Astrocyte (in vitro differentiated cells and primary cell): ENCODE data around the gene PLCB4. TPM values are rescaled to one million over a fixed set of nuclear protein-coding genes. Genes with fewer than 3 reads are reported as not detected.

Experiments used
- DNase-seq: peaks from one replicate; pipeline ENCODE4 v3.0.0-alpha.2; 2010; ENCODE audit warnings: low read depth
- FAIRE-seq: peaks from 2 replicates; lab custom pipeline; 2011; peaks lifted over from hg19 to GRCh38; lab: Jason Lieb, UNC
- H2AFZ ChIP-seq: 2 replicates; pipeline ENCODE4 v1.6.0; 2012; ENCODE audit warnings: low read depth, low read length, inconsistent platforms
- H3K27ac ChIP-seq: 2 replicates; pipeline ENCODE4 v1.5.1; 2011; ENCODE audit warnings: low read depth, low read length, inconsistent platforms
- H3K27me3 ChIP-seq: 2 replicates; pipeline ENCODE4 v1.6.0; 2011; ENCODE audit warnings: low read length, inconsistent platforms; ENCODE audit not compliant: insufficient read depth
- H3K36me3 ChIP-seq: 2 replicates; pipeline ENCODE4 v1.5.1; 2011; ENCODE audit warnings: low read length, inconsistent platforms; ENCODE audit not compliant: insufficient read depth
- H3K4me1 ChIP-seq: 2 replicates; pipeline ENCODE4 v1.5.1; 2011; ENCODE audit warnings: low read length, inconsistent platforms; ENCODE audit not compliant: insufficient read depth
- H3K4me2 ChIP-seq: 2 replicates; pipeline ENCODE4 v1.6.0; 2012; ENCODE audit warnings: low read length, inconsistent platforms
- H3K4me3 ChIP-seq: 2 replicates; pipeline ENCODE4 v1.5.1; 2011; ENCODE audit warnings: low read depth, mild to moderate bottlenecking, low read length, inconsistent platforms; ENCODE audit not compliant: insufficient read depth
- H3K79me2 ChIP-seq: 2 replicates; pipeline ENCODE4 v1.6.0; 2012; ENCODE audit warnings: mild to moderate bottlenecking, low read length, inconsistent platforms; ENCODE audit not compliant: insufficient read depth
- H3K9ac ChIP-seq: 2 replicates; pipeline ENCODE4 v1.6.0; 2012; ENCODE audit warnings: mild to moderate bottlenecking, low read length, inconsistent platforms
- H3K9me3 ChIP-seq: 2 replicates; pipeline ENCODE4 v1.5.1; 2012; ENCODE audit warnings: low read depth, mild to moderate bottlenecking, low read length, inconsistent platforms; ENCODE audit not compliant: insufficient read depth
- H4K20me1 ChIP-seq: 2 replicates; pipeline ENCODE4 v1.6.0; 2012; ENCODE audit warnings: low read length, inconsistent platforms; ENCODE audit not compliant: insufficient read depth
- H3K27ac Mint-ChIP-seq: one replicate; pipeline ENCODE4 v1.8.0; 2021; ENCODE audit warnings: mild to moderate bottlenecking, mixed read lengths; ENCODE audit not compliant: unreplicated experiment
- H3K27me3 Mint-ChIP-seq: one replicate; pipeline ENCODE4 v1.8.0; 2021; ENCODE audit warnings: low read depth, mixed read lengths; ENCODE audit not compliant: unreplicated experiment
- H3K36me3 Mint-ChIP-seq: one replicate; pipeline ENCODE4 v1.8.0; 2021; ENCODE audit warnings: low read depth, mixed read lengths; ENCODE audit not compliant: unreplicated experiment
- H3K4me1 Mint-ChIP-seq: one replicate; pipeline ENCODE4 v1.8.0; 2021; ENCODE audit warnings: low read depth, mixed read lengths; ENCODE audit not compliant: unreplicated experiment
- H3K4me3 Mint-ChIP-seq: one replicate; pipeline ENCODE4 v1.8.0; 2021; ENCODE audit warnings: mild to moderate bottlenecking, moderate library complexity, mixed read lengths; ENCODE audit not compliant: unreplicated experiment
- H3K9me3 Mint-ChIP-seq: one replicate; pipeline ENCODE4 v1.8.0; 2021; ENCODE audit warnings: mild to moderate bottlenecking, mixed read lengths; ENCODE audit not compliant: unreplicated experiment
- EZH2 ChIP-seq: IDR thresholded peaks from 2 replicates; pipeline ENCODE4 v1.6.1; 2012; ENCODE audit warnings: mild to moderate bottlenecking, low read length, inconsistent platforms; ENCODE audit not compliant: insufficient read depth
- total RNA-seq: library from RNA; stranded (reverse); gene quantifications from 2 replicates; pipeline ENCODE4 v1.2.1, GENCODE V29; 2021
- TF ChIP-seq, protein P1 (sequence below): IDR thresholded peaks from 2 replicates; pipeline ENCODE4 v1.5.1; 2011; ENCODE audit warnings: low read depth, mild to moderate bottlenecking, inconsistent platforms, low read length, moderate library complexity; ENCODE audit not compliant: insufficient read depth

PLCB4 gene
- total RNA-seq, 1 donor from 2014 or later = 58.2 TPM

DNA sequence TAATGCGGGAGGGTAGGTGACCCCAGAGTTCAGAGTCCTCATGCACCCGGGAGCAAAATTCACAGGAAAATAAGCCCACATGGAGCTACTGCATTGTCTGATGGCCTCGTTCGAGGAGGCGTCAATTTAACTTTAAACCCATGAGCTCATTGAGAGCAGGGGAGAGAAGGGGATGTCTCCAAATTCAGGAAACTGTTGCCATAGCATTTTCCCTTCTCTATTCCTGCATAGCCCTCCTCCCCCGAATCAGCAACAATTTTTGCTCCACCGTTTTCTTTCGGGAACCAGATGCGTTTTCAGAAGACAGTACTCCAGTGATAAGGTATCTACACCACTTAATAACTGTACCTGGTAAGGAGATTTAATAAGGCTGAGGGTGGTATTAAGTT lies 445.2 kb downstream of the PLCB4 start:
- Histone ChIP-seq H3K27me3 (peaks cover 58% of the 10 kb centered on the region), H3K4me3 (no peak overlapping the region), H2AFZ (no peak overlapping the region), H3K9ac (no peak overlapping the region), H3K79me2 (no peaks in the 10 kb centered on the region), H4K20me1 (no peaks in the 10 kb centered on the region), H3K4me1 (peaks cover 3% of the 10 kb centered on the region), H3K27ac (no peak overlapping the region), H3K9me3 (no peaks in the 10 kb centered on the region), H3K4me2 (peak overlapping the region; percentile 76), H3K36me3 (no peaks in the 10 kb centered on the region)
- H3K27me3 Mint-ChIP-seq = peaks cover 51% of the 10 kb centered on the region
- no peaks in the 10 kb centered on the region for H3K36me3 Mint-ChIP-seq
- no peak for DNase-seq
- TF ChIP-seq, protein P1, sequence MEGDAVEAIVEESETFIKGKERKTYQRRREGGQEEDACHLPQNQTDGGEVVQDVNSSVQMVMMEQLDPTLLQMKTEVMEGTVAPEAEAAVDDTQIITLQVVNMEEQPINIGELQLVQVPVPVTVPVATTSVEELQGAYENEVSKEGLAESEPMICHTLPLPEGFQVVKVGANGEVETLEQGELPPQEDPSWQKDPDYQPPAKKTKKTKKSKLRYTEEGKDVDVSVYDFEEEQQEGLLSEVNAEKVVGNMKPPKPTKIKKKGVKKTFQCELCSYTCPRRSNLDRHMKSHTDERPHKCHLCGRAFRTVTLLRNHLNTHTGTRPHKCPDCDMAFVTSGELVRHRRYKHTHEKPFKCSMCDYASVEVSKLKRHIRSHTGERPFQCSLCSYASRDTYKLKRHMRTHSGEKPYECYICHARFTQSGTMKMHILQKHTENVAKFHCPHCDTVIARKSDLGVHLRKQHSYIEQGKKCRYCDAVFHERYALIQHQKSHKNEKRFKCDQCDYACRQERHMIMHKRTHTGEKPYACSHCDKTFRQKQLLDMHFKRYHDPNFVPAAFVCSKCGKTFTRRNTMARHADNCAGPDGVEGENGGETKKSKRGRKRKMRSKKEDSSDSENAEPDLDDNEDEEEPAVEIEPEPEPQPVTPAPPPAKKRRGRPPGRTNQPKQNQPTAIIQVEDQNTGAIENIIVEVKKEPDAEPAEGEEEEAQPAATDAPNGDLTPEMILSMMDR = no peak
- no peak for TF ChIP-seq EZH2
- H3K4me3 Mint-ChIP-seq = peak overlapping the region; percentile 79
- peaks cover 8% of the 10 kb centered on the region for H3K4me1 Mint-ChIP-seq
- no peak overlapping the region for H3K27ac Mint-ChIP-seq
- peaks cover 3% of the 10 kb centered on the region for H3K9me3 Mint-ChIP-seq
- FAIRE-seq = no peak

DNA sequence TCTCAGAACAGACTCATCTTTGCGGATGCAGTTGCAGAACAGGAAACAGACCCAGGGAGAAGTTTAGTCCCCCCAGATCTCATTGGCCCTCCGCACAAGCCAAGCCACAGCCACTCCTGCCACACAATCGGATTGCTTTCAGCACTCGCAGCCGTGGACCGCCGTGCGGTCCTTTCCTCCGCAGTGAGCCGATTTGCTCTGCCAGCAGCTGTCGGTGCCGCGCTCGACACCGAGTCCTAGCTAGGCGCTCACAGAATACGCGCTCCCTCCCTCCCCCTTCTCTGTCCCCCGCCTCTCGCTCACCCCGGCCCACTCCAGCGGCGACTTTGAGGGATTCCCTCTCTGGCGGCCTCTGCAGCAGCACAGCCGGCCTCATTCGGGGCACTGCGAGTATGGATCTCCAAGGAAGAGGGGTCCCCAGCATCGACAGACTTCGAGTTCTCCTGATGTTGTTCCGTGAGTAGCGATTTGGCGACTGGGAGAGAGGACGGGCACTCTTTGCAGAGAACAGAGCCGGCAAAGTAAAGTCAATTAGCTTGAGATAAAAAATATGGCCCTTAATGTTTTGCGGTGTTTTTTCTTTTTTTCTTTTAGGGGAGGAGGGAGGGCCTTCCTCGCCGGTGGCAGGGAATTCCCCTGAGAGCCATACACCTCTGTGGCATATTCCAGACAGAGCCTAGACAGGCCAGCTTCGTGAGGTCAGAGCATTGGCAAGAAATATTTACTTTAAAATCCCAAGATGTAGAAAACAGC lies 445.8 kb downstream of the PLCB4 start, which contains the start of gene LAMP5:
Gene LAMP5 (plus strand): TSS at position 130 of the 753 bp plus-strand sequence. CDS start 263 bp downstream, at position 393.
- no peaks in the 10 kb centered on the region for H4K20me1 ChIP-seq
- H3K4me3 Mint-ChIP-seq = peak within 1 kb of the TSS; percentile 79
- H3K36me3 ChIP-seq = no peaks in the 10 kb centered on the region
- no peak within 1 kb of the TSS for H3K27ac ChIP-seq
- no peaks in the 10 kb centered on the region for H3K36me3 Mint-ChIP-seq
- no peak within 1 kb of the TSS for H2AFZ ChIP-seq
- no peak within 1 kb of the TSS for H3K27ac Mint-ChIP-seq
- FAIRE-seq = no peak
- H3K4me2 ChIP-seq = peak within 1 kb of the TSS; percentile 76
- H3K9ac ChIP-seq = no peak within 1 kb of the TSS
- H3K9me3 Mint-ChIP-seq = peaks cover 3% of the 10 kb centered on the region
- H3K4me1 Mint-ChIP-seq = peaks cover 8% of the 10 kb centered on the region
- TF ChIP-seq EZH2 = peak; percentile 64
- TF ChIP-seq, protein P1 = no peak
- DNase-seq = peak; percentile 17
- no peaks in the 10 kb centered on the region for H3K79me2 ChIP-seq
- H3K9me3 ChIP-seq = no peaks in the 10 kb centered on the region
- peak within 1 kb of the TSS; percentile 34 for H3K4me3 ChIP-seq
- H3K27me3 Mint-ChIP-seq = peaks cover 47% of the 10 kb centered on the region
- peaks cover 3% of the 10 kb centered on the region for H3K4me1 ChIP-seq
- H3K27me3 ChIP-seq = peaks cover 54% of the 10 kb centered on the region

DNA sequence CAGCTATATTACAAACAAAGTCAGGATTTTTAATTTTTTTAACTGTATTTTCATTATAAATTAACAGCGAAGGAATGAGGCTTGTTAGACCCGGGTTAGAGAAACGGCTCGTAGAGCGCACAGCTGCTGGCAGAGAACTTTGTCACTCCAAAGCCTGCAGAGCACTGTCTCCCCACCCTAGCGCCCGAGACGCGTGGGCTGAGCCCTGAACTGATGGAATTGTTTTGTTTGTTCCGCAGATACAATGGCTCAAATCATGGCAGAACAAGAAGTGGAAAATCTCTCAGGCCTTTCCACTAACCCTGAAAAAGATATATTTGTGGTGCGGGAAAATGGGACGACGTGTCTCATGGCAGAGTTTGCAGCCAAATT lies 446.3 kb downstream of the PLCB4 start:
- Histone ChIP-seq H3K4me1 (peaks cover 3% of the 10 kb centered on the region), H4K20me1 (no peaks in the 10 kb centered on the region), H2AFZ (no peak overlapping the region), H3K36me3 (no peaks in the 10 kb centered on the region), H3K9me3 (no peaks in the 10 kb centered on the region), H3K27ac (no peak overlapping the region), H3K4me3 (no peak overlapping the region), H3K79me2 (no peaks in the 10 kb centered on the region), H3K27me3 (peaks cover 57% of the 10 kb centered on the region), H3K9ac (no peak overlapping the region), H3K4me2 (peak overlapping the region; percentile 76)
- Mint-ChIP-seq H3K4me3 (peak overlapping the region; percentile 79), H3K36me3 (no peaks in the 10 kb centered on the region), H3K27ac (no peak overlapping the region), H3K27me3 (peaks cover 50% of the 10 kb centered on the region), H3K4me1 (peaks cover 8% of the 10 kb centered on the region), H3K9me3 (peaks cover 3% of the 10 kb centered on the region)
- TF ChIP-seq, protein P1 = no peak
- peak; percentile 31 for TF ChIP-seq EZH2
- FAIRE-seq (no peak), DNase-seq (no peak)
